COLO668 (cell line): ENCODE measurements around the gene C1QTNF8.
A peak's percentile ranks its signal among the peaks of the same experiment; 100 is the strongest.

ENCODE experiments used
- DNase-seq: peaks from one replicate; lab custom pipeline; 2025; ENCODE audit not compliant: unreplicated experiment; lab: John Stamatoyannopoulos, UW

The C1QTNF8 gene

DNA sequence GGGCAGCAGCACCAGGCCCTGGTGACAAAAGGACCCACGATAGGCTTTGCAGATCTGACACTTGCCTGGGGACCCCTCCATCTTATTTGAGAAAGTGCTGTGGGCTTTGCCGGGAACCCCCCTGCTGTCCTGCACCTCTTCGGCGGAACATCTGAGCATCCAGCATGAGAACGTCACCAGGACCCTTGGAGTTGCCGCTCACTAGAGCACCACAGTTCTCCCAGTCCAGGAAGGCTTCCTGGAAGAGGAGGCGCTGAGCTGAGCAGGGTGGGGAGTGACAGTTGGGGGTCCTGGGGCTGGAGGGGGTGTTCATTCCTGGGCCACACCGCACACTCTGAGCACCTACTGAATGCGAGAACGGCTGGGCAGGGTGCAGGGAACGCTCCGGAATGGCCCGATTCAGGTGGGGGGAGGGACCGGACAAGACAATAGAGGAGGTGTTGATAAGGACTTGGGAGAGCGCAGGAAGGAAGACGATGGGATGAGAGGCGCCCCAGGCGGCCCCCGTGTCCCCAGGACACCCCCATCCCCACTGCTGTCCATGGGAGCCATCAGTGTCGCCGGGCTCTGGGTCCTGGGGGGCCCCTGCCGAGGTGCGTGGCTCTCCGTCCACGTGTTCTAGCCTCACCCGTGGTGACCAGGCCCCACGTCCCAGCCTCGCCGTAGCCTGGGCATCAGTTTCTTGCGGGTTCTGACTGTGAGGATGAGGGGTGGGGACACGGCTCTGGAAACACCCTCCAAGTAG, 32.1 kb upstream of the C1QTNF8 start:
- DNase-seq, result no peak

GRCh38 chr16:1127101-1127500, 31.1 kb upstream of the C1QTNF8 start:
- DNase-seq, result no peak

GRCh38 chr16:1126586-1126985, 30.5 kb upstream of the C1QTNF8 start:
- no peak for DNase-seq

DNA sequence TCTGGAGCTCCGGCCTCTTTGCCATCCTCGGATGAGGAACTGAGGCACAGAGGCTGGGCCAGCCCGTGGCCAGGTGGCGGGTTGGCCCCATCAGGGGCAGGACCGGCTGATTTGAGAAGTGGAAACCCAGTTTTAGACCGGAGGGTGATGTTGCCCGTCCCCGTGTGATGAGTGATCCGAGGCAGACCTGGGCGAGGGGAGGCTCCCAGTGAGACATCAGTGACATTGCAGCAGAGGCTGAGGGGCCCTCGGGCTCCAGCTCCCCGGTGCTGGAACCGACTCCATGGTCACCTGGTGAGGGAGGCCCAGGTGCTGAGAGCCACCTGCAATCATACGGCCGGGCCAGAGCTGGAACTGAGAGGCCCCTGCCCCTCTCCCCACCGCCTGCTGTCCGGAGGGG, 30.0 kb upstream of the C1QTNF8 start:
- DNase-seq, result peak; percentile 30

DNA sequence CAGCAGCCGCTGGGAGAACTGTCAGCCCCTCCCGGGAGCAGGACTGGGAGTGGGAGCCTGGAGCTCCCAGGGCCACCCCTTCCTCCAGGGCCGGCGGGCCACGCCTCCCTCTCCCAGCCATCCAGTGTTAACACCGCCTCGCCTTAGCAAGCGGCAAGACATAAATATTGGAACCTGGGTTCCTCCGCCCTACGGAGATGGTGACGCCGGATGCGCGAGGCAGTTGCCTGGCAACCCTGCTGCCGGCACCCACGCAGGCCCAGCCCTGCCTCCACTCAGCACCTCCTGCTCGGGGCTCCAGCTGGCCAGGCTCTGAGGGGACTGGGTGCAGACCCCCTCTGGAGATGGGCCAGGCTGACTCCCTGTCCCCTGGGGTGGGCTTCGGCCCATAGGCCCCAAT, 29.4 kb upstream of the C1QTNF8 start:
- DNase-seq, result peak; percentile 79

GRCh38 chr16:1124795-1125194, 28.8 kb upstream of the C1QTNF8 start:
- no peak for DNase-seq

- no peak for DNase-seq
Observed at GRCh38 chr16:1124291-1124690, 28.2 kb upstream of the C1QTNF8 start.

- peak; percentile 30 for DNase-seq
Observed at GRCh38 chr16:1123525-1124230, 27.6 kb upstream of the C1QTNF8 start.

DNA sequence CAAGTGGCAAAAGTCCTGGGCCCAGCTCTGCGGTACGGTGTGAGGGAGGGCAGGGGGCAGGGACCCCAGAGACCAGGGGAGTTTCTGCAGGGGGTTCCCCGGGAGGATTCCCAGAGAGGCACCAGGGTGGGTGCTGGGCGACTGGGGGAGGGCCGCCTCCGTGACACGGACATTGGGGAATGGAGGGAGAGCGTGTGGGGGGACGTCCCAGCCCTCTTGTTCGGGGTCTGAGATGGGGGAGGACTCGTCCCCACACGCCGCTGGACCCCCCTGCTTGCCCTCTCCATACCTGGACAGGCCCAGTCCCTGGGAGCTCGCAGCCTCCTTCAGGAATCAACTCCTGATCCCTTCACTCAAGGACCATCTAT, 26.3 kb upstream of the C1QTNF8 start:
- DNase-seq, result no peak

DNA sequence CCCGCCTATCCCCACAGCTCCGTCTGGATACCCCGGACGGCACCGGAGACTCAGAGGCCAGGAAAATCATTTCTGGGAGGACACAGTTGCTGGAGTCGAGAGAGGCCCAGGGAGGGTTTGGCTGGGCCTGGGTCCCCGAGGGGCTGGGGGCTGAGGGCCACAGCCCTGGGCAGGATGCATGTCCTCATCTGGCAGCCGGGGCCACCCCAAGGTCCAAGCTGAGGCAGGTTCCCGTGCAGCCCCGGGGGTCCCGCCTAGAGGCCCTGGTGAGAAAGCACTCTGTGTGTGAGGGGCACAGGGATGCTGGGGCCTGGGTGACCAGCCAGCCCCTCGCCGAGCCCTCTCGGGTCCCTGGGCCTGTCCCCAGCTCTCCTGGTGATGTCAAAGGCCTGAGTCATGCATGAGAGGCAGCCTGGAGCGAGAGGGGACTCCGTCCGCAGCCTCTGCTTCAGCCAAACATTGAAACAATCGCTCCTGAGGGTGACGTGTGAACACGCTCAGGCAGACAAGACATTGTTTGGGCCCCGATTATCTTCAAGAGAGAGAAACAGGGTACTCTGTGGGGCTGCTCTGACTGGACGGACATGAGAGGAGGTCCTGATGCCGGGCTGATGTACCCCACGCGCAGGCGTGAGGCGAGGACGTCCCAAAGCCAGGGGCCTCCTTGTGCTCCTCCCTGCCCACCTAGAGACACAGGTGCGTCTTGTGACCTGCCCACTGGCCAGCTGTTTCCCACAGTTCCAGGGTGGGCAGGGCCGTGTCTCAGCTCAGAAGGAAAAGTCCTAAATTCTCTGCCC, 25.8 kb upstream of the C1QTNF8 start:
- peak; percentile 31 for DNase-seq

DNA sequence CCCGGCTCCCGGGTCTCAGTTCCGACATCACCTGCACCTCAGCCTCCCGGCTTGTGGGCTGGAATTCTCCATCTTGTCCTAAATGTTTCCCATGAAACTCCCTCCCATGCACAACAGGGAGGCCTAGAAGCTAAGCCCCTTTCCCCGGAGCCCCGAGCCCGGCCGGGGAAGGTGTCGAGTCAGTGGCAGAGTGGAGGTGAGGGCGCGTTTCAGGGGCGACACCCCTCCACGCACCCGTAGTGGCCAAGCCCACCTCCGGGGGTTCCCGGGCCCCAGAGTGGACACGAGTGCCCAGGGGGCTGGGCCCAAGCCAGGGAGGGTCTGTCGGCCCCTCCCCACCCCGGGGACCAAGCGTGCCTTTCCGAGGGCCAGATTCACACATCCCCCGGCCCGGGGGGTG, 25.0 kb upstream of the C1QTNF8 start:
- no peak for DNase-seq

- no peak for DNase-seq
Observed at GRCh38 chr16:1120577-1120941, 24.5 kb upstream of the C1QTNF8 start.

DNA sequence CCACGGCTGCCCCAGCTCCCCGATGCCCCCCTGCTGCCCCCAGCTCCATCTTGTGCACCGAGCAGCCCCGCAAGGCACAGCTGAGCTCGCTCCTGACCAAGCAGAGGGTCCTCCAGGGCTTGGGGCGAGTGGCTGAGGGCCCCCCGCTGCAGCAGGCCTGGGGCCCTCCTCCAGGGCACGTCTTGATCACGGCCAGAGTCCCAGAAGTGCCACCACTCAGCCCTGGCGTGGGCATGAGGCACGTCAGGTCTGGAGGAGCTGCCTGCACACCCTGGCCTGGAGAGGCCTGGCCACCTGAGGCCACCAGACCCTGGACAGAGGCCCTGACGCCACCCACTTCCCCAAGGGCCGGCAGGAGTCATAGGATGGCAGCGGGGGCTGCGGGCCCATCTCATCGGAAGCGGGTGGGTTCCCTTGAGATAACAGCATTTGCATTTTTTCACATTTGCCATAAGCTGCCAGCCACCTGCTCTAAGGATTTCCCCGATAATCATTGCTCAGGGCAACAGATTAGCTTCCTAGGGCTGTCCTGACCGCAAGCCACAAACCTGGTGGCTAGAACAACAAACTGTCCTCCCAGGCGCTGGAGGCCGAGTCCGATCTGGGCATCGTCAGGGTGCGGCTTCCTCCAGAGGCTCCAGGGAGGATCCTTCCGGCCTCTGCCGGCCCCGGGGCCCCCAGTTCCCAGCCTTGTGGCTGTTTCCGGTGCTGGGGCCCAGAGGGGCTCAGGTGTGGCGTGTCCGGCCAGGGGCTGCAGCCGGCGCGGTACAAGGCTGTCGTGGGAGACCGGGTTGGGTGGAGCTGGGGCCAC, 23.9 kb upstream of the C1QTNF8 start:
- DNase-seq, result peak; percentile 61

- DNase-seq, result no peak
Observed at GRCh38 chr16:1119129-1119528, 23.1 kb upstream of the C1QTNF8 start.

DNA sequence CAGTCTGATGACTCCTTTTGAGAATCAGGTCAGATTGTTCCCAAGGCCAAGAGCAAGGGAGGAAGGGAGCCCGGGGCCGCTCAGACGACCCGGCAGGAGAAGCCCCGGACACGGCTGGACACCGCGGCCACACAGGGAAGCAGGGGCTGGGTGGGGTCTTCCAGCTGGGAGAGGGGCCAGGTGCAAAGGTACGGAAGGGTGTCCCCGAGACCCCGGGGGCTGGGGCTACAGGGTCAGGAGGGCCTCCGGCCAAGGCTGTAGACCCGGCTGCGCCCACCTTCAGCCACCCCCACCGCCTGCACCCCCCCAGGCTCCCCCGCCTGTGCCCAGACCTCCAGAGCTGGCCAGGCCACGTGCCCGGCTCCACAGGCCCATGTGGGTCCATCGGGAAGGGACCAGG, 21.9 kb upstream of the C1QTNF8 start:
- no peak for DNase-seq

GRCh38 chr16:1117176-1117900, 21.3 kb upstream of the C1QTNF8 start:
- DNase-seq, result no peak

DNA sequence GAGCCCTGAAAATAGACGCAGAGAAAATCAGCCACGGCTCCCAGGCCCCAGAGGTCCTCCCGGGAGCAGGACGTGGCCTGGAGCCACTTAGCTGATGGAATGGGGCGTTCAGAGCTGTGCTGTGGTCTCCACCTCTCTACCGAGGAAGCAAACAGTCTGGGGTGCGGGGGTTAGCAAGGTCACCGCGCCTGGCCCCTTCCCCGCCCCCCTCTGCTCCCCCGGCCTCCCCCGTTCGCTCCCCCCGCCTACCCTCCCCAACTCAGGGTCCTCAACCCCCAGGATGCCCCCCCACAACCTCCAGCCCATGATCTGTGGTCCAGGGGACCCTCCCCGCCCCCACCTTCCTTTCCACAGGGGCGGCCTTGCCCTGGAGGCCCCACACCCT, 20.6 kb upstream of the C1QTNF8 start:
- DNase-seq, result no peak

GRCh38 chr16:1113889-1114526, 18.0 kb upstream of the C1QTNF8 start:
- no peak for DNase-seq

DNA sequence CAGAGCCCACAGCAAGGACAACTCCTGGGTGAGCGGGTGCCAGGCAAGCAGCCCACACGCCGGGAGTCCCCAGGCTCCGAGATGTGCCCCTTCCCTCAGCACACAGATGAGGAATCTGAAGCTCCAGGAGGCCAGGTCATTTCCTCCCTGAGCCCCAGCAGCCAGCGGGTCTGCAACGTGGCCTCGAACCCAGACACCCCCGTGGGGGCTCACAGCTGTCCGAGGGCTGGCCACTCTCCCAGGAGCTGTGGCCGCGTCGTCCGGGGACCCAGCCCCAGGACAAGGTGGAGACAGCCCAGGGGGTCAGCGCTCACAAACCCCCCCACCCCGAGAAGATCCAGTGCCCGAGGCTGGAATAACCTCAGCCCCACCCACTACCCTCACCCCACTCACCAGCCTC, 17.4 kb upstream of the C1QTNF8 start:
- no peak for DNase-seq
